Measurements from ENCODE around the gene PCDHA9. TPM values are rescaled to one million over a fixed set of nuclear protein-coding genes. Genes with fewer than 3 reads are reported as not detected.

The PCDHA9 gene, protein sequence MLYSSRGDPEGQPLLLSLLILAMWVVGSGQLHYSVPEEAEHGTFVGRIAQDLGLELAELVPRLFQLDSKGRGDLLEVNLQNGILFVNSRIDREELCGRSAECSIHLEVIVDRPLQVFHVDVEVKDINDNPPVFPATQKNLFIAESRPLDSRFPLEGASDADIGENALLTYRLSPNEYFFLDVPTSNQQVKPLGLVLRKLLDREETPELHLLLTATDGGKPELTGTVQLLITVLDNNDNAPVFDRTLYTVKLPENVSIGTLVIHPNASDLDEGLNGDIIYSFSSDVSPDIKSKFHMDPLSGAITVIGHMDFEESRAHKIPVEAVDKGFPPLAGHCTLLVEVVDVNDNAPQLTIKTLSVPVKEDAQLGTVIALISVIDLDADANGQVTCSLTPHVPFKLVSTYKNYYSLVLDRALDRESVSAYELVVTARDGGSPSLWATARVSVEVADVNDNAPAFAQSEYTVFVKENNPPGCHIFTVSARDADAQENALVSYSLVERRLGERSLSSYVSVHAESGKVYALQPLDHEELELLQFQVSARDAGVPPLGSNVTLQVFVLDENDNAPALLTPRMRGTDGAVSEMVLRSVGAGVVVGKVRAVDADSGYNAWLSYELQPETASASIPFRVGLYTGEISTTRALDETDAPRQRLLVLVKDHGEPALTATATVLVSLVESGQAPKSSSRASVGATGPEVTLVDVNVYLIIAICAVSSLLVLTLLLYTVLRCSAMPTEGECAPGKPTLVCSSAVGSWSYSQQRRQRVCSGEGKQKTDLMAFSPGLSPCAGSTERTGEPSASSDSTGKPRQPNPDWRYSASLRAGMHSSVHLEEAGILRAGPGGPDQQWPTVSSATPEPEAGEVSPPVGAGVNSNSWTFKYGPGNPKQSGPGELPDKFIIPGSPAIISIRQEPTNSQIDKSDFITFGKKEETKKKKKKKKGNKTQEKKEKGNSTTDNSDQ
- total RNA-seq (2022; extraction: Qiagen RNA extraction; ENCODE audit: low read depth), result not detected in 5 replicates

DNA sequence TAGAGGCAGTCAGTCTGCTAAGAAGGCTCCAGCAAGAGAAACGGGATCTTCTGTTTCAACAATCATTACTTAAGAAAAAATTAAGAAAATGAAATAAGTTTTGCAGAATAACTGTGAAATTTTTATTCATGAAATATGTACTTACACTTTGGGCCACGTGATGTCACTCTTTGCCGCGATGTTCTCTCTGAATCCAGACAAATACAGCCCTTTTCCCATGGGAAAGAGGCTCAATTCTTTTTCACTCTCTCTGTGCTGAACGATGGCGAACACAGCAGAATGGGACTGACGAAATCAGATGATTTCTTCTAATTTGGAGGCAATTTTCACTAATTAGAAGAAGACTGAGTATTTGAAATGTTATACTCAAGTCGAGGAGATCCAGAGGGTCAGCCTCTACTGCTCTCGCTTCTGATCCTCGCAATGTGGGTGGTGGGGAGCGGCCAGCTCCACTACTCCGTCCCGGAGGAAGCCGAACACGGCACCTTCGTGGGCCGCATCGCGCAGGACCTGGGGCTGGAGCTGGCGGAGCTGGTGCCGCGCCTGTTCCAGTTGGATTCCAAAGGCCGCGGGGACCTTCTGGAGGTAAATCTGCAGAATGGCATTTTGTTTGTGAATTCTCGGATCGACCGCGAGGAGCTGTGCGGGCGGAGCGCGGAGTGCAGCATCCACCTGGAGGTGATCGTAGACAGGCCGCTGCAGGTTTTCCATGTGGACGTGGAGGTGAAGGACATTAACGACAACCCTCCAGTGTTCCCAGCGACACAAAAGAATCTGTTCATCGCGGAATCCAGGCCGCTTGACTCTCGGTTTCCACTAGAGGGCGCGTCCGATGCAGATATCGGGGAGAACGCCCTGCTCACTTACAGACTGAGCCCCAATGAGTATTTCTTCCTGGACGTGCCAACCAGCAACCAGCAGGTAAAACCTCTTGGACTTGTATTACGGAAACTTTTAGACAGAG, at the start of gene PCDHA9:
Gene PCDHA9 (plus strand): TSS at position 244 of the 964 bp plus-strand sequence. CDS start 114 bp downstream, at position 358.

GRCh38 chr5:140800816-140801493, 47.2 kb upstream of the PCDHA9 start, which contains the start of gene PCDHA3:
PCDHA3 (plus strand) TSS chr5:140801057.

GRCh38 chr5:140806834-140807775, 41.1 kb upstream of the PCDHA9 start, which contains the start of gene PCDHA4:
PCDHA4 (plus strand) TSS chr5:140807068.

DNA sequence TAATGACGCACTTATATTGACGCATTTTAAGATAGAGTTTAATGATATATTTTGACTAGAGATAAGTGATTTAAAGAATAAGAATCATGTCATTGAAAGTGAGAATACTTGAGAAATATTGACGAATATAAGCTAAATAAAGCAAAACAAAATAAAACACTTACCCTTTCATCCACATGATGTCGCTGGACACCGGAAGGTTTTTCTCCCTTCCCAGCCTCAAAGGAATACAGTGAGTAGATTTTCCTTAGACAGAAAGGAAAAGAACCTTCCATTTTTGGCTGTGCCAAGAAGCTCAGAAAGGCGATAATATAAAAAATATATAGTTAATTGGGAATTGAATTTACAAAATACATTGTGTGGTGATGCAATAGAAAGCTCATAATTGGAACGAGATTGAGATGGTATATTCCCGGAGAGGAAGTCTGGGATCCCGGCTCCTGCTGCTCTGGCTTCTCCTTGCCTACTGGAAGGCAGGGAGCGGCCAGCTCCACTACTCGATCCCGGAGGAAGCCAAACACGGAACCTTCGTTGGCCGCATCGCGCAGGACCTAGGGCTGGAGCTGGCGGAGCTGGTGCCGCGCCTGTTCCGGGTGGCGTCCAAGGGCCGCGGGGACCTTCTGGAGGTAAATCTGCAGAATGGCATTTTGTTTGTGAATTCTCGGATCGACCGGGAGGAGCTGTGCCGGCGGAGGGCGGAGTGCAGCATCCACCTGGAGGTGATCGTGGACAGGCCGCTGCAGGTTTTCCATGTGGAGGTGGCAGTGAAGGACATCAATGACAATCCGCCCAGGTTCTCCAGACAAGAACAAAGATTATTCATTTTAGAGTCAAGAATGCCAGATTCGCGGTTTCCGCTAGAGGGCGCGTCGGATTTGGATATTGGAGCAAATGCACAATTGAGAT, 26.6 kb upstream of the PCDHA9 start, which contains the start of gene PCDHA5:
Gene PCDHA5 (plus strand): TSS at position 239 of the 906 bp plus-strand sequence.

DNA sequence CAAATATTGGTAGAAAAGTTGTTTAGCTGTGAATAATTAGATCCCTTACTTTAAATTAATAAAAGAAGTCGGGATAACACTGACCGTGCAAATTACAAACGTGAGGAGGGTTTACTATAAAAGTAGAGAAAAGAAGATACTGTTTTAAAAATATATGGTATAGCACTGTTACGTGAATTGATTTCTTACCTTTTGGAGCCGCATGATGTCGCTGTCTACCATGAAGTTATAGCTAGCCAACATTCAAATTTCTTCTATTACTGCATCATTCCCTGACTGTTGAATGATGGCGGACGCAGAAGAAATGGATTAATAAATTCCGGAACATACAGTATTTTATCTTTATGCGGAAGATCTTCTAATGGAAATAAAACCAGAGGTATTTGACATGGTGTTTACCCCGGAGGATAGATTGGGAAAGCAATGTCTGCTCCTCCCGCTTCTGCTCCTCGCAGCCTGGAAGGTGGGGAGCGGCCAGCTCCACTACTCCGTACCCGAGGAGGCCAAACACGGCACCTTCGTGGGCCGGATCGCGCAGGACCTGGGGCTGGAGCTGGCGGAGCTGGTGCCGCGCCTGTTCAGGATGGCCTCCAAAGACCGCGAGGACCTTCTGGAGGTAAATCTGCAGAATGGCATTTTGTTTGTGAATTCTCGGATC, 20.3 kb upstream of the PCDHA9 start, which contains the start of gene PCDHA6:
Gene PCDHA6 (plus strand): TSS at position 257 of the 658 bp plus-strand sequence. CDS start 132 bp downstream, at position 389.

DNA sequence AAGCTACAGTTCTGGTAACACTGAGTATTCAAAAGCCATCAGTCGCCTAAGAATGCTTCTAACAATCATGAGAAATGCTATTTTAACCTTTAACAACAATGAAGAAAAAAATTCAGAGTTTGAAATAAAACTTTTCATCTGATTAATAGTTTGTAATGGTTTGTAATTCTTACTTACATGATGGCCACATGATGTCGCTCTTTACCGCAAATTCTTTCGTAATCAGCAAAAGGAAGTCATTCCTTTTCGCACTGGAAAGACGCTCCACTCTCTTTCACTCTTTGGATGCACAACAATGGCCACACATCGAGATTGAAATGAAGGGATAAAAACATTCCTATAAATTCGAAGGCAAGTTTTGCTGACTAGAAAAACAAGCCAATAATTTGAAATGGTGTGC, 14.2 kb upstream of the PCDHA9 start, which contains the start of gene PCDHA7:
Gene PCDHA7 (plus strand): TSS at position 277 of the 400 bp plus-strand sequence. CDS start 115 bp downstream, at position 392.

DNA sequence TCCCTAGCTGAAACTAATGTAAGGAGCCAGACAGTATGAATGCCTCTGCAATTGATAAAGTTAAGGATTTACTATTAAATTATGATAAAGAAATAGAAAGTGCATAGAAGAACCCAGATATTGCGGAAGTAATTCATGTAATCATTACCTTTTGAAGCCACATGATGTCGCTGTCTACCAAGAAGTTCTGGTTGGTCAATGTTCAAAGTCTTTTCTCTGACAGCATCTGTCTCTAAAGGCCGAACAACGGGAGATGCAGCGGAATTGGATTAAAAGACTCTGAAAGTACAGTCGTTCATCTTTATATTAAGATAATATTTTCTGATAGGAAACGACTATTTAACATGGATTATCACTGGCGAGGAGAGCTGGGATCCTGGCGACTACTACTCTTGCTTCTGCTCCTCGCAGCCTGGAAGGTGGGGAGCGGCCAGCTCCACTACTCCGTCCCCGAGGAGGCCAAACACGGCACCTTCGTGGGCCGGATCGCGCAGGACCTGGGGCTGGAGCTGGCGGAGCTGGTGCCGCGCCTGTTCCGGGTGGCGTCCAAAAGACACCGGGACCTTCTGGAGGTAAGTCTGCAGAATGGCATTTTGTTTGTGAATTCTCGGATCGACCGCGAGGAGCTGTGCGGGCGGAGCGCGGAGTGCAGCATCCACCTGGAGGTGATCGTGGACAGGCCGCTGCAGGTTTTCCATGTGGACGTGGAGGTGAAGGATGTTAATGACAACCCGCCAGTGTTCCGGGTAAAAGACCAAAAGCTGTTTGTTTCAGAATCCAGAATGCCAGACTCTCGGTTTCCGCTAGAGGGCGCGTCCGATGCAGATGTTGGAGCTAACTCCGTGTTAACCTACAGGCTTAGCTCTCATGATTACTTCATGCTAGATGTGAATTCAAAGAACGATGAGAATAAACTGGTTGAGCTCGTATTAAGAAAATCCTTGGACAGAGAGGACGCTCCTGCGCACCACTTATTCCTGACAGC, 6.9 kb upstream of the PCDHA9 start, which contains the start of gene PCDHA8:
Gene PCDHA8 (plus strand): TSS at position 210 of the 985 bp plus-strand sequence. CDS start 135 bp downstream, at position 345.

DNA sequence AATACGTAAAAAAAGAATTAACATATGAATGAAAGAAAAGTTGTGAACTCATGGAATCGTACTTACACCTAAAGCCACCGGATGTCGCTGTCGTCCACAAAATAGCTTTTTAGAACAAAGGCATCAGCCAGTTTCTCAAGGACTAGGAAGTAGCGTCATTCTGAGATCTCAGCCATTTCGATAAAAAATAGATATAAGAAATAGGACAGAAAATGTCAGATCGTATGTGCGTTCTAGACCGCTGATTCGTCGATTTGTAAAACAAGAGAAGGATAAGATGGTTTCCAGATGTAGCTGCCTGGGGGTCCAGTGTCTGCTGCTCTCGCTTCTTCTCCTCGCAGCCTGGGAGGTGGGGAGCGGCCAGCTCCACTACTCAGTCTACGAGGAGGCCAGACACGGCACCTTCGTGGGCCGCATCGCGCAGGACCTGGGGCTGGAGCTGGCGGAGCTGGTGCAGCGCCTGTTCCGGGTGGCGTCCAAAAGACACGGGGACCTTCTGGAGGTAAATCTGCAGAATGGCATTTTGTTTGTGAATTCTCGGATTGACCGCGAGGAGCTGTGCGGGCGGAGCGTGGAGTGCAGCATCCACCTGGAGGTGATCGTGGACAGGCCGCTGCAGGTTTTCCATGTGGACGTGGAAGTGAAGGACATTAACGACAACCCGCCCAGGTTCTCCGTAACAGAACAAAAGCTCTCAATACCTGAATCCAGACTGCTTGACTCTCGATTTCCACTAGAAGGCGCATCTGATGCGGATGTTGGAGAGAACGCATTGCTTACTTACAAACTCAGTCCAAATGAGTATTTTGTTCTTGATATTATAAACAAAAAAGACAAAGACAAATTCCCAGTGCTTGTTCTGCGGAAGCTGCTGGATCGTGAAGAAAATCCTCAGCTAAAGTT, 7.8 kb downstream of the PCDHA9 start, which contains the start of gene PCDHA10:
Gene PCDHA10 (plus strand): TSS at position 126 of the 903 bp plus-strand sequence. CDS start 152 bp downstream, at position 278.

DNA sequence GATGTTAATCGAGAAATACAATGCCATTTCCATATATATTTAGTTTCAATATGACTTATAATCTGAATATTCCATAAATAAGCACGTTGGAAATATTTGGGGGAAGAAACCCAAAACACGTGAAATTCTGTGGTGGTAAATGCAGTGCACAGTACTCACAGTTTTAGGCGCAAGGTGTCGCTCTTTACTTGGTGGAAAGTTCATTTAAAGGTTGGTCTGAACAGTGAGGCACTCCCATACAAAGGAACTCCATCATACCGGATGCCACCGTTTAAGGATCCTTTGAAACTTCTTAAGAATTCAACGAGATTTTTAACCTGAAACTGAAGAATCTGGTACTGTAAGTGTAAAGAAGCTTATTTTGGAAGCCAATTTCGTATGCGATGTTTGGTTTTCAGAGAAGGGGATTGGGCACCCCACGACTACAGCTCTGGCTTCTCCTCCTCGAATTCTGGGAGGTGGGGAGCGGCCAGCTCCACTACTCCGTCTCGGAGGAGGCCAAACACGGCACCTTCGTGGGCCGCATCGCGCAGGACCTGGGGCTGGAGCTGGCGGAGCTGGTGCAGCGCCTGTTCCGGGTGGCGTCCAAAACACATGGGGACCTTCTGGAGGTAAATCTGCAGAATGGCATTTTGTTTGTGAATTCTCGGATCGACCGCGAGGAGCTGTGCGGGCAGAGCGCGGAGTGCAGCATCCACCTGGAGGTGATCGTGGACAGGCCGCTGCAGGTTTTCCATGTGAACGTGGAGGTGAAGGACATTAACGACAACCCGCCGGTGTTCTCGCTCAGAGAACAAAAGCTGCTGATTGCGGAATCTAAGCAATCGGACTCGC, 20.8 kb downstream of the PCDHA9 start, which contains the start of gene PCDHA11:
Gene PCDHA11 (plus strand): TSS at position 237 of the 834 bp plus-strand sequence. CDS start 147 bp downstream, at position 384.

DNA sequence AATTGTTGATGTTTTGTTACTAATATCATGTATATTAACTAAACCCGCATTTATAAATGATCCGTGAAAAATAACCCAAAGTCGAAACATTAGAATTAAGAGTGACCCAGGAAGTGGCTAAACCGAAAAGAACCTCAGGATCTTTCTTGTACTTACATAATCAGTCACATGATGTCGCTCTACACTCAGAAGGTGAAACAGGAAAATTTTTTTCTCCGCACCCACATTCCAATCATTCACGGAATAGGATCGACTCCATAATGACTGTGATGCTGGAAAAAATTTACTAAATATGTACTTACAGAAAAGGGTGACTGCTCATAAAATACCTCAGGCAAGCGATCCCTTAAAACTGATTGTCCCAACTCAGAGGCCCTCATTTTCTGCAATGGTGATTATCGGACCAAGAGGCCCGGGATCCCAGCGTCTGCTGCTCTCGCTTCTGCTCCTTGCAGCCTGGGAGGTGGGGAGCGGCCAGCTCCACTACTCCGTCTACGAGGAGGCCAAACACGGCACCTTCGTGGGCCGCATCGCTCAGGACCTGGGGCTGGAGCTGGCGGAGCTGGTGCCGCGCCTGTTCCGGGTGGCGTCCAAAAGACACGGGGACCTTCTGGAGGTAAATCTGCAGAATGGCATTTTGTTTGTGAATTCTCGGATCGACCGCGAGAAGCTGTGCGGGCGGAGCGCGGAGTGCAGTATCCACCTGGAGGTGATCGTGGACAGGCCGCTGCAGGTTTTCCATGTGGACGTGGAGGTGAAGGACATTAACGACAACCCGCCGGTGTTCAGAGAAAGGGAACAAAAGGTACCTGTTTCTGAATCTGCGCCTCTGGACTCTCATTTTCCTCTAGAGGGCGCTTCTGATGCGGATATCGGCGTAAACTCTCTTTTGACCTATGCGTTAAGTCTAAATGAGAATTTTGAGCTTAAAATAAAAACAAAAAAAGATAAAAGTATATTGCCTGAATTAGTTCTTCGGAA, 27.2 kb downstream of the PCDHA9 start, which contains the start of gene PCDHA12:
Gene PCDHA12 (plus strand): TSS at position 224 of the 981 bp plus-strand sequence. CDS start 165 bp downstream, at position 389.

GRCh38 chr5:140881889-140882590, 33.9 kb downstream of the PCDHA9 start, which contains the start of gene PCDHA13:
PCDHA13 (plus strand) TSS chr5:140882124; CDS start chr5:140882269, 145 bp downstream.

All from A549 treated with CpdA at 1 μM for 4 hours (cell line).